ENCODE measurements around the gene CRADD.
"Not testable (repeated sequence)": the region's sequence is repeated elsewhere in the genome, so short reads cannot be mapped to it uniquely, and the experiment has no call there.

Gene CRADD

GRCh38 chr12:93877446-93877845 lies 200.3 kb downstream of the CRADD start:
- DNase-seq, result no peak

GRCh38 chr12:93879476-93880421 lies 202.6 kb downstream of the CRADD start:
- no peak for DNase-seq

DNA sequence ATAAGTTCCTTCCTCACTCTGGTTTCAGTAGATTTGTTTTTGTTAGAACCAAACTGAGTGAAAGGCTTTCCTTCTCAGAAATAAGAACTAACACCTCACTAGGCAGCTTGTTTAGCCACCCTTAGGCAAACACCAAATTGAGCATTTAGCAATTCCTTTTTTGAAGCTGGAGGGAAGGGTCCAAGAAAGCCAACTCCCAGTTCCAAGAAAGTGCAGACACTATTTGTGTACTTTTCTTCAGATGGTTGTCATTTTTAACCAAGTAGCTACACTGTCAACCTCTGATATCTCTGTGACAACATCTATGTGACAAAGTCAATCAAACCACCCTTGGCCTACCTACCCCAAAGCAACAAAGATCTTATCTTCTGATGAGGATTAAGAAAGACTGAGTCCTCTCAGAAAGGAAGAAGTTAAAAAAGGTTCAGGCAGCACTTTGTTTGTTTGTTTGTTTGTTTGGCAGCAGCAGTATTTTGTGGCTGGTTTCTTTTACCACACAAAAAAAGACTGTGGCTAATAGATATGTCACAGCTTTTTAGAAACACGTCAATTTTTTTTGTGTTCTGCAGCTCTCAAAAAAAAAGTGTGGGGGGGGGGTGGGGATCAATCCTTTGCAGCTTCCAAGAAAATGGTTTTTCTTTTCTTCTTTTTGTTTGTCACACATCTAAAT lies 203.8 kb downstream of the CRADD start:
- DNase-seq, result no peak

DNA sequence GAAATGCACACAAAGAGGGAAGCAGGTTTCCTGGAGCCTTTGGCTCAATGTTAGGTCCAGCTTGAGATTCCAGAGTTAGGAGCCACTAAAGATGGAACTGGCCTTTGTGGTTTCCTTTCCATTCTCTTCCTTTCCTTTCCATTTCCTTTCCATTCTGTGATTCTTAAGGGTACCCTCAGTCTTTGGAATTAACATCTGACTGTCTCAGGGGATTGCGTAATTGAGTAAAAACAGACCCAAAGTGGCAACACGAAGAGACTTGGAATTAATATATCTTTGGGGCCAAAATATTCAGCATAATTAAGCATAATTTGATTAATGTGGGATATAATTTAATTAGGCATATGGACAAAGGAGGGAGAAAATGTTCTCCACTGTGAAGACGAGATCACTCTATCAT lies 205.6 kb downstream of the CRADD start:
- DNase-seq, result no peak

DNA sequence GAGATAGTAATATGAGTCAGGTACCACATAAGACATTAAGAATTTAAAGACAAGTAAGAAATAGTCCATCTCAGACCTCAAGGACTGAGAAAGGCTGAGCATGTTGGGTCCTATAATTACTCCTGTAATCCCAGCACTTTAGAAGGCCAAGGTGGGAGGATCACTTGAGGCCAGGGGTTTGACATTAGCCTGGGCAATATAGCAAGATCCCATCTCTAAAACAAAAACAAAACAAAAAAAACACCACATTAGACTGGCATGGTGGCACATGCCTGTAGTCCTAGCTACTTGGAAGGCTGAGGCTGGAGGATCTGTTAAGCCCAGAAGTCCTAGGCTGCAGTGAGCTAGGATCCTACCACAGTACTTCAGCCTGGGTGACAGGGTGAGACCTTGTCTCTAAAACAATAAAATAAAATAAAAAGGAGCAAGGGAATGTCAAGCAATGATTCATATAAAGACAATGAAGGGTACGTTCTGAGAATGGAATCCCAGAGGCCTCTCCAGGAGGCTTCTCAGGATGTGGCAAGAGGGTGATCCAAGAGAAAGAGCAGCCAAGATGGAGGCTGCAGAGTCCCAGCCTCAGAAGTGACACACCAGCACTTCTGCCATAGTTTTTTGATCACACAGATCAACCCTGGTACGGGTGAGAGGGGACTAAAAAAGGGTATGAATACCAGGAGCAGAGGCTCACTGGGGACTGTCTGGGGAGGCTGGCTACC lies 206.4 kb downstream of the CRADD start:
- no peak for DNase-seq

GRCh38 chr12:93884794-93885460 lies 207.8 kb downstream of the CRADD start:
- DNase-seq, result no peak

DNA sequence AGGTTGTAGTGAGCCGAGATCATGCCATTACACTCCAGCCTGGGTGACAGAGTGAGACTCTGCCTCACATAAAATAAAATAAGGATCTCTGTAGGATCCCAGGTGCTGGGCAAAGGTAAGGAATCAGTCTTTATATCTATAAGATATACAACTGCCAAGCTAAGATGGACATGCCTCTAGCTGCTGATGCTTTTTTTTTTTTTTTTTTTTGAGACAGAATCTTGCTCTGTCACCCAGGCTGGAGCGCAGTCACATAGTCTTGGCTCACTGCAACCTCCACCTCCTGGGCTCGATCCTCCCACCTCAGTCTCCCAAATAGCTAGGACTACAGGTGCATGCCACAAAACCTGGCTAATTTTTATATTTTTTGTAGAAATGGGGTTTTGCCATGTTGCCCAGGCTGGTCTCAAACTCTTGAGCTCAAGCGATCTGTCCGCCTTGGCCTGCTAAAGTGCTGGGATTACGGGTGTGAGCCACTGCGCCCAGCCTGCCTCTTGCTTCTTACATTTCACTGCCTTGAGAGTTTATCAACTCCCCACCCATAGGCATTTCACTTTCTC lies 208.9 kb downstream of the CRADD start:
- DNase-seq, result not testable (repeated sequence)

DNA sequence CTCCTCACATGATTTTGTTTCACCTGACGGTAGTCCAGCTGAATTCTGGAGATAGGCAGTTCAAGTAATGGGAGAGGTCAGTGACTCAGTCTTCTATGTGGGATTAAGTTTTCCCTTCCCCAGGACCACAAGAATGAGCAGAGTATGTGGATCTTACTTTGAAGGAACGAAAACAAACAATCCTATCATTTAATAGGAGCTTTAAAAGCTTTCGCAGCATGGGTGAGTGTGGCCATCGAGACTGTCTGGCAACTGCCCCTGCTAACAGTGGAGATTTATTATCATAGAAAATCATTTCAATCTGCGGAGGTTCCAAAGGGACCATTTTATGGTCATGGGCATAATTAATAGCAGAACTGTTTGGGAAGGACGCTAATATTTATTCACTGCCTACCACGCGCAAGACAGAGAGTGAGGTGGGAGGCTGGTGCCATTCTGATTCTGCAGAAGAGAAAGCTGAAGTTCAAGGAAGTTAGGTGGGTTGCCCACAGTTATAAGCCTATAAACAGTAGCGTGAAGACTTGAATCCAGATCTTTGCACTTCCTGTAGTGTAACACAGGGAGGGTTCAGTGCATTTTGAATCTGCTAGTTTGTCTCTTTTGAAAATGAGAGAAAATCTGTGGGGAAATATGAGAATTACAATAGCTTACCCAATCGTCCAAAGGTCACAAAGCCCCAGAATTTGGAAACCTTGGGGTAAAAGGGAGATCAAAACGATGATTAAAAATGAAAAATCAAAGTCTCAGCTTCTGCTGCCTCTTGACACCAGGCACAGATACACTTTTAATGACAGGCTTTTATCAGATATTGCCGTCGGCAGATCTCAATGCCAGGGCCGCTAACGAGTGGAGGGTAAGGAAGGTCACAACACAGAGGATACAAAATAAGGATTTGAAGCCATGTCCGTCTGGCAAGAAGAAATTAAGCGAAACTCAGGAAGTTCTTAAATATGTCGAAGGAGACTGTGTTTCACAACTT lies 209.6 kb downstream of the CRADD start:
- DNase-seq, result no peak

DNA sequence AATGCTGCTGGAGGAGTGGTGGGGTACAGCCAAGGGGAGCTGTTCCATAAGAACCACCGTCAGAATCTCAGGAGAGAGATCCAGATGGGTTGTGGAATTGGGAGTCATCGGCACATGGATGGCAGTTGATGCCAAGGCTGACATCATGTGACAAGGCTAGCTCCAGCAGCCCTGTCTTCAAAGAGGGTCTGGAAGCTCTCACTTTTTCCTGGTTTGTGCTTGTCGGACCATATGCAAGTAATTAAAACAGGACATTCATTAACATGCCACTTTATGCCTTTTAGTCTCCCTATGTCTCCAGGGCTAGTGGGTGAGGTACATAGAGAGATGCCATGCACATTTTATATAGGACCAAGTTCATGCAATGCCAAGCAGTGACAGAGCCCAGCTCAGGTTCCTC lies 211.8 kb downstream of the CRADD start:
- no peak for DNase-seq

- no peak for DNase-seq
Measured at GRCh38 chr12:93889516-93890212, 212.5 kb downstream of the CRADD start.

DNA sequence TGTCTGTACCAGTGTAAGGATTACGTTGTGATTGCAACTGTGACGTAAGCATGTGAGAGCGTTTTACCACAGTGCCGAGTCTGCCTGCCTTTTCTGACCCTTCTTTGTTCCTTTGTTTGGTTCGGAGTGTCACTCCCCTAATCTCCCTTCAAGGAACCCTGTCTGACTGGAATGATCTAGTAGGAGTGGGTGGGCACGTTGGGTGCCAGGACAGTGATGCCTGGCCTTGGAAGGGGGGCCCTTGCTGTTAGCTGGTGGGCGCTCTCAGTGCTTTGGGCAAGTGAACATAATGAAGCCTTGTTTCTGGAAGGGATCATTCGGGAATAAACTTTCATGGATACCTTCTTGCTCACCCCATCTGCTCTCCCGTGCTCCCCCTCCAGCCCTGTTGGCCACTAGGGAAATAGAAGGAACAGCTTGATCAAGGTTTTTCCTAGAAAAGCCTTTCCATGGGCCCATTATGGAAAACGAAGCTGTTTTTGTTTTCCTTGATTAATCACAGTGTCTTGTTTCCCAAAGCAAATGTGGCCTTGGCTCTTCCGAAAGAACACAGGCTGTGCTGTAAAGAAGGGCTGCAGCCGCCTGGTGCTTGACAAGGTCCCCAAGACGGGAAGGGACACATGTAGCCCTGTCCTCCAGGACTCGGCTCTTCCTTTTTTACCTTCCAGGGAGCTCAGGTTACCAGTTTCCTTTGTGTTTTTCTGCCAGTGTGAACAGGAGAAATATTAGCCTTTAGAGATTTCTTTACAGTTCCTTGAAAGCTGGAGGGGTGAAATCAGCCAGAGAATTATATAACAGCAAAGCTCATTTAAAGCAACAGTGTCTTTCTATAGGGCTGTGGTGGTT lies 215.5 kb downstream of the CRADD start:
- DNase-seq, result peak in 6 of 14 donors; percentile 11 to 63 (median 16)

DNA sequence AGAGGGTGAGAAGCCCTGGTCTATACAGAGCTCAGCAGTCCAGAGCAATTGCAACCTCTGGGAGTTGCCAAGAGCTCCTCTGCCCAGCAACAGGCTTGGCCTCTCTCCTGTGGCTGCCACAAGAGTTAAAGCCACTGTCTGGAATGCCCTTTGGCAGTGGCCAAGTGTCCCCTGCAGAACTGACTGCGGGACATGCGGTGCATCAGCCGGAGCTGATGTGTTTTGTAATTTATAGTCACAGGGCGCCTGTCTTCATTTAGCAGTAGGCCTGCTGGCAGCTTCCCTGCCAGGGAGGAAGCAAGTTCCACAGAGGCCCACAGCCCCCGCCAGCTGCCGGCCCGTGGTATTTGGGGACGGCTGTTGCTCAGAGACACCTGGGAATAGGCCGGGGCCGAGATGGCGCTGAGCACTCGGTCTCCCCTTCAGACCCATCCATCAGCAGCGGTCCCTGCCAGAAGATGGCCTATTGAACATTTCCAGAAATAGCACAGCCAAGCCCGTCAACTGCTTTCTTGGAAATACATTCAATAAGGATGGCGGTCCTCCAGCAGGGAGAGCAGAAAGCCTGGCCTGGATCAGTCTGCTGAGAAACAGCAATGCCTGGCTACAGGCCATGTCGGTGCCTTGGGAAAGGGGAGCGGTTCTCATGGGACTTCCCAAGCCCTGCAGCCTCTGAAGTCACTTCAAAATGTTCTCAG lies 217.4 kb downstream of the CRADD start:
- peak; percentile 12 to 91 (median 77) for DNase-seq

- DNase-seq, result no peak
Measured at GRCh38 chr12:93895089-93895445, 217.9 kb downstream of the CRADD start.

DNA sequence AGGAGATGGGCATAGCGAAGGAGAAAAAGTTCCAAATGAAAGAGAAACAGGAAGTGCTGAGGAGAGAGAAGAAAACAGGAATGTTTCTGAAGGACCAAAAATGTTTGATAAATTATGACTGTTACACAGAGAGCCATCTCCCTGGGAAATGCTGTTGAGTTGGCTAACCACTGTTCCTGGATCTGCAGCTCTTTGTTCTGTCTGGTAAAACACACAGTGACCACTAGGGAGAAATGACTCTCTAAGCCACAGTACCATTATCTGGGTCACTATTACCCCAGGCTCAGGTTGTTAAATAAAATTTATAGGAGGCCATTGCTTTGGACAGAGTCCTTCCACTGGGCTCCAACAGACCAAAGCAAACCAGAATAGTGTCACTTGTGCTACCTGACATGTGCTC lies 219.3 kb downstream of the CRADD start:
- DNase-seq, result no peak

- DNase-seq, result no peak
Measured at GRCh38 chr12:93896952-93897351, 219.8 kb downstream of the CRADD start.

DNA sequence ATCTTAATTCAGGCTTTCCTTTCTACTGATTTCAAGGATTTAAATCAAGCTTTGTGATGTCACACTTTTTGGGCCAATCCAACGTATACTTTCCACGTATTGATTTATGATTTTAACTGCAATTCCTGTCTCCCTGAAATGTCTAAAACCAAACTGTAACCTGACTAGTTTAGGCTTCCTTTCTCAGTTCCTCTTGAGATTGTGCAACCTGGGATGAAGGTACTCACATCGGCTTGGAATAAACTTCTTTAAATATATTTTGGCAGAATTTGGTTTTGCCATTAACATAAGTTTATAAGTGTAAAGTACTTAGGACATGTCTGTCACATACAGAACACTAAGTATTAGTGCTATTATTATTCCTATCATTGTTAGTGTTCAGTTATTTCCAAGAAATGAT lies 224.6 kb downstream of the CRADD start:
- DNase-seq, result no peak

DNA sequence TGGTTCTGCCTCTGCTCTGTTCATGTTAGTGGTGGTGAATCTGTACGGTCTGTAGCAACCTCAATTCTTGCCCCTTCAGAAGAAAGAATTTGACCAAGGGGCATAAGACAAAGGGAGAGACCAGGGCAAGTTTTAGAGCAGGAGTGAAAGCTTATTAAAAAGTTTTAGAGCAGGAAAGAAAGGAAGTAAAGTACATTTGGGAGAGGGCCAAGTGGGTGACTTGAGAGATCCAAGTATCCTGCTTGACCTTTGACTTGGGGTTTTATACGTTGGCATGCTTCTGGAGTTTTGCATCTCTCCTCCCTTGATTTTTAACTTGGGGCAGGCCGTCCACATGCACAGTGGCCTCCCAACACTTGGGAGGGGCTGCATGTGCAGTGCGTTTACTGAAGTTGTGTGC lies 225.0 kb downstream of the CRADD start:
- no peak for DNase-seq

DNA sequence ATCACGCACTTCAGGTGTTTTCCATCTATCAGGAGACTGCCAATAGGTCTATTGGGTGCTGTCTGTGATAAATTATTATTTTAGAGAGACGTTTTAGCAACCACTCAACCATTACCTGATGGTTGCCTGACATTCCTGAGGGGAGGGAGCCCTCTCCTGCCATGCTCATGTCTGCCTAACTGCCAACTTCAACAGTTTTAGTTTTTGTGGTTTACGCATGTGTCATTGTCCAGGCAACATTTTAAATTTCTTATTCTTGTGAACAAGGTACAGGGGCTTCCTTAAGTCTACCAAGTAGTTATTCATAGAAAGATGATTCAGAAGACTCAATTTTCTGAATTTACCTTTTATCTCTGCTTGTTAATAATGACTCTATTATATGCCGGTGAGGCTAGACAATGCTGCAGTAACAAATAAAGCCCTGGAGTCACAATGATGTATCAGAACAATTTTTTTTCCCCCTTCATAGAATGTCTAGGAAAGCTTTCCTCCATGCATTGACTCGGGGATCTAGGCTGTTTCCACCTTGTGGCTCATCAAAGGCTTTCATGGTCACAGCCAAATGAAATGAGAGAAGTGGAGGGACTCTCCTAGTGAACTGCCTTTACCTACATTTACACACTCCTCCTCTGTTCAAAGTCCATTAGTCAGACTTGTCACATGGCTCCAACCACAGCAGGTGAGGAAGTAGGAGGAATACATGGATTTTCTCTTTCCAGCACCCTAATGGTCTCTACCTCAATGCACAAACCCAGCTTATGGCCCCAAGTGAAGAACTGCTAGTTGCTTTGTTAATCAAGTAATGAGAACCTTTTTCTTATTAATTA lies 225.8 kb downstream of the CRADD start:
- DNase-seq, result no peak
